GM10266 (cell line): ENCODE measurements around the gene BTBD9.

Experiments used
- DNase-seq: peaks from one replicate; pipeline ENCODE4 v3.0.0; 2012; ENCODE audit errors: extremely low spot score
- TF ChIP-seq, protein P1 (sequence below): IDR thresholded peaks from 2 replicates; pipeline ENCODE4 v1.5.1; 2012; ENCODE audit warnings: mild to moderate bottlenecking, low read depth; ENCODE audit not compliant: control insufficient read depth, insufficient read depth; ENCODE audit errors: missing control alignments

BTBD9 gene

GRCh38 chr6:38182426-38182825 is 457.3 kb downstream of the BTBD9 start:
- TF ChIP-seq, protein P1, sequence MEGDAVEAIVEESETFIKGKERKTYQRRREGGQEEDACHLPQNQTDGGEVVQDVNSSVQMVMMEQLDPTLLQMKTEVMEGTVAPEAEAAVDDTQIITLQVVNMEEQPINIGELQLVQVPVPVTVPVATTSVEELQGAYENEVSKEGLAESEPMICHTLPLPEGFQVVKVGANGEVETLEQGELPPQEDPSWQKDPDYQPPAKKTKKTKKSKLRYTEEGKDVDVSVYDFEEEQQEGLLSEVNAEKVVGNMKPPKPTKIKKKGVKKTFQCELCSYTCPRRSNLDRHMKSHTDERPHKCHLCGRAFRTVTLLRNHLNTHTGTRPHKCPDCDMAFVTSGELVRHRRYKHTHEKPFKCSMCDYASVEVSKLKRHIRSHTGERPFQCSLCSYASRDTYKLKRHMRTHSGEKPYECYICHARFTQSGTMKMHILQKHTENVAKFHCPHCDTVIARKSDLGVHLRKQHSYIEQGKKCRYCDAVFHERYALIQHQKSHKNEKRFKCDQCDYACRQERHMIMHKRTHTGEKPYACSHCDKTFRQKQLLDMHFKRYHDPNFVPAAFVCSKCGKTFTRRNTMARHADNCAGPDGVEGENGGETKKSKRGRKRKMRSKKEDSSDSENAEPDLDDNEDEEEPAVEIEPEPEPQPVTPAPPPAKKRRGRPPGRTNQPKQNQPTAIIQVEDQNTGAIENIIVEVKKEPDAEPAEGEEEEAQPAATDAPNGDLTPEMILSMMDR: no peak
- DNase-seq: no peak

DNA sequence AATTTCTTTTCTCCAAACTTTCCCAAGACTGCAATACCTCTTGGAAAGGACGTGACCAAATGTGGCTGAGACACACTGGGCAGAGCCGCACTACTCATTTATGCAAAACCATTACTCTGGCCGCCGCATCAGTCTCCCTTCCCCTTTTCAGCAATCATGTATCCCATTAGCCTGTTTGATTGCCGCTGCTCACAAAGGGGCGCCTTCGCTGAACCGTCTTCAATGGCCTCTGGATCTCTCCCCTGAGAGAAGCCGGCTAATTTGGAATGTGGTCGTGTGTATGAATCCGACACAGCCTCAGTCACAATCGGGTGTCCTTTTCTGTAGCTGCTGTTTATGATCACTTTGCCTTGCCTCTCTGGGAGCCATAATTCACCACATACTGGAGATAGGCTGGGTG is 459.1 kb downstream of the BTBD9 start:
- TF ChIP-seq, protein P1: no peak
- no peak for DNase-seq

GRCh38 chr6:38179794-38180430 is 459.8 kb downstream of the BTBD9 start:
- DNase-seq: no peak

GRCh38 chr6:38179300-38179699 is 460.4 kb downstream of the BTBD9 start:
- DNase-seq: no peak
- TF ChIP-seq, protein P1: no peak

More at GRCh38 chr6:38179794-38180430, 459.8 kb downstream of the BTBD9 start:
- TF ChIP-seq, protein P1: no peak

GRCh38 chr6:38178584-38178886 is 461.2 kb downstream of the BTBD9 start:
- TF ChIP-seq, protein P1: no peak
- no peak for DNase-seq

- no peak for DNase-seq
- TF ChIP-seq, protein P1: no peak
Measured at GRCh38 chr6:38177882-38178583, 461.7 kb downstream of the BTBD9 start.

- no peak for DNase-seq
- TF ChIP-seq, protein P1: no peak
Measured at GRCh38 chr6:38176797-38177751, 462.7 kb downstream of the BTBD9 start.
